Left lung (tissue), 10 donors: Measurements from ENCODE around the gene FNDC3B. TPM values are rescaled to one million over a fixed set of nuclear protein-coding genes. Genes with fewer than 3 reads are reported as not detected.

ENCODE experiments used
- ATAC-seq: fragments of 200-7000 bp; cut with Tn5 transposase; one replicate; pipeline ENCODE4 v1.9.1; 2020; ENCODE audit warnings: moderate library complexity
- DNase-seq, 4 donors: peaks; one replicate each; pipeline ENCODE4 v3.0.0-alpha.2; 2013 to 2020
- H3K27ac ChIP-seq, 2 donors: fragments of 200-600 bp; sonication (generic) in 1 of 2; one replicate each; pipeline versions ENCODE4 v1.5.0 to v1.8.0; 2020 to 2021
- H3K27me3 ChIP-seq, 2 donors: fragments of 200-600 bp; sonication (generic) in 1 of 2; one replicate each; pipeline versions ENCODE4 v1.5.0 to v1.8.0; 2020 to 2021
- H3K36me3 ChIP-seq, 2 donors: fragments of 200-600 bp; sonication (generic) in 1 of 2; one replicate each; pipeline versions ENCODE4 v1.5.0 to v1.8.0; 2020 to 2021
- H3K4me1 ChIP-seq, 2 donors: fragments of 200-600 bp; one replicate each; pipeline ENCODE4 v1.8.0; 2021
- H3K4me3 ChIP-seq, 2 donors: fragments of 200-600 bp; sonication (generic) in 1 of 2; one replicate each; pipeline versions ENCODE4 v1.5.0 to v1.8.0; 2020 to 2021; ENCODE audit warnings: mild to moderate bottlenecking in 1 of 2
- H3K9me3 ChIP-seq, 2 donors: fragments of 200-600 bp; sonication (generic) in 1 of 2; one replicate each; pipeline versions ENCODE4 v1.5.0 to v1.8.0; 2020 to 2021
- intact Hi-C, 2 donors: fragments of 100-400 bp; cut with DNase I; formaldehyde crosslinking; loops; one replicate each; pipeline versions ENCODE4 v1.11.2 to v1.14.2; 2022
- polyA plus RNA-seq, 6 donors: library from polyadenylated mRNA; unstranded; fragments of 120-200 nt; gene quantifications; one replicate each; pipeline ENCODE4 v1.2.1, GENCODE V29; 2013; ENCODE audit not compliant: insufficient read length in 6 of 6
- total RNA-seq, 2 donors: library from RNA; stranded (reverse); fragmentation: NEBNext Ultra II Directional; extraction: Animal tissue kit (Norgen Biotek cat#: 25700); gene quantifications; one replicate each; pipeline ENCODE4 v1.2.1, GENCODE V29; 2021
- TF ChIP-seq, protein P1 (sequence below), 2 donors: fragments of 200-600 bp; sonication (generic) in 1 of 2; IDR thresholded peaks; one replicate each; pipeline versions ENCODE4 v1.5.0 to v1.8.0; 2021; ENCODE audit warnings: antibody characterized with exemption in 2 of 2
- donor health status: DM: no; HTN: yes; CAD: no.
- donor health status: DM: no; HTN: no; CAD: no.

The FNDC3B gene
- total and polyA plus RNA-seq, 8 donors: 35.2 to 185 (median 42.3) TPM

DNA sequence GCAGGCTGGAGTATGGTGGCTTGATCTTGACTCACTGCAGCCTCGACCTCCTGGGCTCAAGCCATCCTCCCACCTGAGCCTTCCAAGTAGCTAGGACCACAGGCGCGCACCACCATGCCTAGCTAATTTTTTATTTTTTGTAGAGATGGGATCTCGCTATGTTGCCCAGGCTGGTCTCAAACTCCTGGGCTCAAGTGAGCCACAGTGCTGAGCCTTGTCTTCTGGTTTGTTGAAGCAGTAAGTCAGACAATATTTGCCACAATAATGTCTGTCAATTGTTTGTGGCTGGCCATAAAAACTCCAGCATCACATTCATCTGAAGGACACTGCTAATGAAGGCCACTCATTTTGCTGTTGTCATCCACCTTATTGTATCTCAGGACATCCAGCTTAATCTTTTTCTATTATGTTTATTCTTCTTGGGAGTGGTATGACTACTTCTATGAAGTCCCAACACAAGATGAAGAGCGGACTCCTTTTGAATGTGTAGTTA, 185.9 kb downstream of the FNDC3B start:
- peaks cover 0 to 19% of the 10 kb centered on the region in 2 donors for H3K36me3 ChIP-seq
- H3K9me3 ChIP-seq: no peaks in the 10 kb centered on the region
- H3K27ac ChIP-seq: no peak overlapping the region
- TF ChIP-seq, protein P1, sequence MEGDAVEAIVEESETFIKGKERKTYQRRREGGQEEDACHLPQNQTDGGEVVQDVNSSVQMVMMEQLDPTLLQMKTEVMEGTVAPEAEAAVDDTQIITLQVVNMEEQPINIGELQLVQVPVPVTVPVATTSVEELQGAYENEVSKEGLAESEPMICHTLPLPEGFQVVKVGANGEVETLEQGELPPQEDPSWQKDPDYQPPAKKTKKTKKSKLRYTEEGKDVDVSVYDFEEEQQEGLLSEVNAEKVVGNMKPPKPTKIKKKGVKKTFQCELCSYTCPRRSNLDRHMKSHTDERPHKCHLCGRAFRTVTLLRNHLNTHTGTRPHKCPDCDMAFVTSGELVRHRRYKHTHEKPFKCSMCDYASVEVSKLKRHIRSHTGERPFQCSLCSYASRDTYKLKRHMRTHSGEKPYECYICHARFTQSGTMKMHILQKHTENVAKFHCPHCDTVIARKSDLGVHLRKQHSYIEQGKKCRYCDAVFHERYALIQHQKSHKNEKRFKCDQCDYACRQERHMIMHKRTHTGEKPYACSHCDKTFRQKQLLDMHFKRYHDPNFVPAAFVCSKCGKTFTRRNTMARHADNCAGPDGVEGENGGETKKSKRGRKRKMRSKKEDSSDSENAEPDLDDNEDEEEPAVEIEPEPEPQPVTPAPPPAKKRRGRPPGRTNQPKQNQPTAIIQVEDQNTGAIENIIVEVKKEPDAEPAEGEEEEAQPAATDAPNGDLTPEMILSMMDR (IDR thresholded peaks at IDR 0.05): no peak
- H3K4me1 ChIP-seq: peaks cover 3 to 40% of the 10 kb centered on the region in 2 donors
- ATAC-seq: no peak
- intact Hi-C loops: no loop called here
- no peak for DNase-seq
- H3K27me3 ChIP-seq: no peaks in the 10 kb centered on the region
- H3K4me3 ChIP-seq: no peak overlapping the region

DNA sequence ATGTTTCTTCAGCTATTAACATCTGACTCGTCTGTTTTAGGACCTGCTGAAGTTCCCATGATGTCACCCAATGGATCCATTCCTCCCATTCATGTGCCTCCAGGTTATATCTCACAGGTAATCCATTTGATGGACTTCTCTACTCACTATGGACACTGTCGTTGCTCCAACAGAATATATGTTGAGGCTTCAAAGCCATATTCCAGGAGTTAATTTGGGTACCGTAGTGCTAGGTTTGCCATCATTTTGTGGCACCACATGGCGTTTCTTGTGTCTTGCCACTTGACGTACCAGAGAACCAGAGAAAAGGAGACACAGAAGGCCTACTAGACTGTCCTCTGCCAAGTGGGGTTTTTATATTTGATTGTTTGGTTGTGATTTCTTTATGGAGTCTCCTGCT, 187.5 kb downstream of the FNDC3B start:
- no peak for ATAC-seq
- H3K4me1 ChIP-seq: peaks cover 0 to 25% of the 10 kb centered on the region in 2 donors
- H3K36me3 ChIP-seq: peaks cover 0 to 25% of the 10 kb centered on the region in 2 donors
- intact Hi-C loops: no loop called here
- no peak overlapping the region for H3K4me3 ChIP-seq
- TF ChIP-seq, protein P1 (IDR thresholded peaks at IDR 0.05): no peak
- H3K27me3 ChIP-seq: no peaks in the 10 kb centered on the region
- no peaks in the 10 kb centered on the region for H3K9me3 ChIP-seq
- H3K27ac ChIP-seq: no peak overlapping the region
- no peak for DNase-seq

DNA sequence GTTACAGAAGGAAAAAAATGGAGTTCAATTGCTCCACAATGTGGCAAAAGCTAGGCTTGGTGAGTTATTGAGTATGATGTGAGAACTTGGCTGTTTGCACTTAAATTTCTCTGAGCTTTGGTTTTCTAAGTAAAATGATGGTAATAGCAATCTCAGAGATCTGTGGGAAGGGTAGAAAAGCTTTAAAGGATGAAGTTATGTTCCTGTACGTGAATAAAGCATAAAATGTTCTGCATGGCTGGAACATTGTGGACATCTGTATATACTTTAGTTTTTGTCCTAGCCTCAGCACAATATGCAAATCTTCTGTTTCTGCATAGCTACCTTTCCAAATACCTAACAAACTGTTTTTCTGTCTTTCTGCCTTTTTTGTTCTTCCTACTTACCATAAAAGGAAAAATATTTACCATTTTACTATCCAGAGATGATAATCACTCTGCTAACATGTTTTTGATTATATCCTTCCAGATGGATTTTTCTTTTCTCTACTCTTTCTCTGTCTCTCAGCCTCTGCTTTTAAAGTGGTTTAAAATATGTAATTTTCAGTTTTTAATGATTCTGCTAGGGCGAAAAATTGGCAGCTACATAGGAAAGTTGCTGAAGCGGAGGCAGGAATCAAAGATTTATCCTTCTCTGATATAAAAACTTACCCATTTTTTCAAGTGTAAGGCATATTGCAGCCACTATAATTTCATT, 188.1 kb downstream of the FNDC3B start:
- TF ChIP-seq, protein P1 (IDR thresholded peaks at IDR 0.05): no peak
- intact Hi-C loops: no loop called here
- Histone ChIP-seq H3K27me3 (no peaks in the 10 kb centered on the region), H3K9me3 (no peaks in the 10 kb centered on the region), H3K4me3 (no peak overlapping the region), H3K4me1 (peaks cover 0 to 19% of the 10 kb centered on the region in 2 donors), H3K27ac (peak overlapping the region in 1 of 2 donors; percentile 6), H3K36me3 (peaks cover 0 to 30% of the 10 kb centered on the region in 2 donors)
- ATAC-seq (no peak), DNase-seq (no peak)

DNA sequence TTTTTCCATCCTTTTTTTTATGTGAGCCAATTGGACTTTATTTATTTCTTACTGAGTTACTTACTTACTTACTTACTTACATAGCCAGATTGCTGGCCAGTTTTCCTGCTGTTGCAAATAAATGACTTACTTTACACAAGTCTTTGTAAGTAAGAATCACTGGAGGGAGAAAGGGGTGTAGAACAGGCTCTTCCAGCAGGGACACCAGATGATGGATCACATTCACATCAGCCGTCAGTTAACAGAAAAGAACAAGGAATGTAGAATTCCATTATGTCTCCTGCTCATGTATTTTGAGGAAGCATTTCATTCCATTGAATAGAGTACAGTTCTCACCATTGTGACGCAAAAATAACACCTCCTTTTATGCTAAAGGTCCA, 188.6 kb downstream of the FNDC3B start:
- Histone ChIP-seq H3K27ac (no peak overlapping the region), H3K4me1 (peaks cover 0 to 19% of the 10 kb centered on the region in 2 donors), H3K4me3 (no peak overlapping the region), H3K36me3 (peaks cover 0 to 31% of the 10 kb centered on the region in 2 donors), H3K9me3 (no peaks in the 10 kb centered on the region), H3K27me3 (no peaks in the 10 kb centered on the region)
- DNase-seq: no peak
- no peak for ATAC-seq
- intact Hi-C loops: no loop called here
- TF ChIP-seq, protein P1 (IDR thresholded peaks at IDR 0.05): no peak

DNA sequence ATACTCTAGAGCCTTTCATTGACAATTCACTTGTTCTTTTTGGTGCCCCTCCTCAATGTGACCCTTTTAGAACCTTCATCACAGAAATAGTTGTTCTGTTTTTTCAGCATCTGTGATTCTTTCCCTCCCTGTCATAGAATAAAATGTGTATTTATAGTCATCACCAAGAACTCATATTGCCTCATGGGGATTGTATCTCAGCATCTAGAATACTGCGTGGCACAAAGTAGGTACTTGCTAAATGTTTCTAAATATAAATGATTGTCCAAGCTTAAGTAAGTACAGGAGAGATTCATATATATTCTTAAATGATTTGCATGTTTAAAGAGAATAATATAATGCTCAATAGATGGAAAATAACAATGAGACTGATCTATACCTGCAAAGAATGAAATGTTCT, 190.1 kb downstream of the FNDC3B start:
- ATAC-seq (no peak), DNase-seq (no peak)
- Histone ChIP-seq H3K9me3 (no peaks in the 10 kb centered on the region), H3K4me1 (peaks cover 0 to 13% of the 10 kb centered on the region in 2 donors), H3K36me3 (peaks cover 0 to 31% of the 10 kb centered on the region in 2 donors), H3K27ac (no peak overlapping the region), H3K27me3 (no peaks in the 10 kb centered on the region), H3K4me3 (no peak overlapping the region)
- TF ChIP-seq, protein P1 (IDR thresholded peaks at IDR 0.05): no peak
- intact Hi-C loops: no loop called here
